ENCODE data around the gene GPC5.
"Not testable (repeated sequence)": the region's sequence is repeated elsewhere in the genome, so short reads cannot be mapped to it uniquely, and the experiment has no call there.

The GPC5 gene

DNA sequence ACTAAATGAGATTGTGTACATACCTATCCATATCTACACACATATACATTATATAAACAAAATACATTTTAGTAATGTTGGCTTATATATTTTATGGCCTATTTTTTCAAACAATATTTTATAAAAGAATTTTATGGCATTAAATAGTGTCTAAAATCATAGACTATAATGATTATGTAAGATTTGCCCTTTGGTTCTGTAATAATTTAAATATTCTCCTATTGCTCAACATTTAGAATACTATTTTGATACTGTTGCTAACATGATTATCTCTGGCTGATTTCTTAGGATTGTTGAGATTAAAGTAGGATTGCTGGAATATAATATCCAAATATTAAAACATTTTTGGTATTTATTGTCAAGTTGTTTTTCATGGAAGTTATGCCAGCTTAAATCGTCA, 1263.0 kb downstream of the GPC5 start:
- no peak for DNase-seq

DNA sequence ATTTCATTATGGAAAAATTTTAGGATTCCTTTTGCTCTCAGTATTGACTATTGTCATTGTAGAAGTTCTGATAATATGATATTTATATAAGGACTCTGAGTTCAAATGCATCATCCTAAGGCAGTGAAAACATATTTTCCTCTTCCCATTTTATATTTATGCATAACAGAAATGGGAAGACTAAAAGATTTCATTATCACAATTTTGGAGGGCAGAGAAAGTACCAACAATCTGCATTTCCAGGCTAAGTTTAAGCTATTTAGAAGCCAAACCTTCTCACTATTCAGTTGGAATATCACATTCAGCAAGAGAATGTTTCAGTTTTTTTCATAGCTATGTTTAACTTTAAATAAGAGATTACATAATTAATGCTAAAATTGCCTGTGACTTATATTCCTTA, 1269.7 kb downstream of the GPC5 start:
- no peak for DNase-seq

DNA sequence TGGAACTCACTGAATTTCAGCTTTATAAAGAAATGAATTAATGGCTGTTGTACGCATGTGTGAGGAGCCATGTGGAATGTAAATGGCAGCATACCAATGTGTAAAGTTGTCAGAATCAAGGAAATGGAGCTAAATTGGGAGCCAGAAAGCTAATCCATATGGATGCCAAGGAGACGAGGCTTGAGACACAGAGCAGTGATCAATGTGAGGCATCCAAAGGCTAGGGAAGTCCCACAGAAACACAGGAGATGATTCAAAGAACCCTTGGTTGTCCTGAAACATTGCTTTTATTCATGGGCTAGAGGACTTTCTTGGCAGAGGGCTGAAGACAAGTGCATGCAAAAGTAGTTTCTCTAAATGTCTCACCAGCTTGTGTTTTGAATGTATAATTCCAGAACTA, 1271.7 kb downstream of the GPC5 start:
- DNase-seq: no peak

DNA sequence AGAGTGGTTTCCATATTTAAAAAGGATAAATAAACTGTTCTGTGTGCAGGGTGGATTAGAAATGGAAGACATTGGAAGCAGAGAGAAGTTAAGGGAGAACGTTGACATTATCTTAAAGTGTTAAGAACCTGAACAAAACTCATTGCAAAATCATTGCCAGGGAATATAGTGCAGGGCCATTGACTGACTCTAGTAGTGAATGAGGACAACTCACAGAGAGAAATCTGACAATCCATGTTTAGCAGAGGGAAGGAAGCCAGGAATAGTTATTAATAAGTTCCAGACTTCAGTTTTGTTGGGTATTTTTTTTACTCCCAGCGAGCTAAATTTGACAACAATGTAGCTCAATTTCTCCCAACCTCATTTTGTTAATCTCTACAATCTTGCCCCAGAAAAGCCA, 1273.4 kb downstream of the GPC5 start:
- DNase-seq: no peak

DNA sequence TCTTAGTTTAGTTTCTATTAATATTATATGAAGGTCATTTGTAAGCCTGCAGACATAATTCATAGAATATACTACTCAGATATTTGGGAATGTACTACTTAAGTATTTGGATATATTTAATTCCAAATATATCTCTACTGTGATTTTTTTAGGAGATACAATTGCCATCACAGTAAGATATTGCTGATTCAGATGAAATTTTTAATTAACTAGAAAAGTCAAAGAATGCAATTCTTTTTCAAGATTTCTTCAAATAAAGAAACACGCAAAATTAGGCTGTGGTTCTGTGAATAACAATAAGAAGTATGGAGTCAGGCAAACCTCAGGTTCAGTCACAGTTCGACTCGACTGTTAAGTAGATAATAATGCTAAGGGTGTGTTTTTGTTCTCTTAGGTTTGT, 1277.8 kb downstream of the GPC5 start:
- DNase-seq: no peak

DNA sequence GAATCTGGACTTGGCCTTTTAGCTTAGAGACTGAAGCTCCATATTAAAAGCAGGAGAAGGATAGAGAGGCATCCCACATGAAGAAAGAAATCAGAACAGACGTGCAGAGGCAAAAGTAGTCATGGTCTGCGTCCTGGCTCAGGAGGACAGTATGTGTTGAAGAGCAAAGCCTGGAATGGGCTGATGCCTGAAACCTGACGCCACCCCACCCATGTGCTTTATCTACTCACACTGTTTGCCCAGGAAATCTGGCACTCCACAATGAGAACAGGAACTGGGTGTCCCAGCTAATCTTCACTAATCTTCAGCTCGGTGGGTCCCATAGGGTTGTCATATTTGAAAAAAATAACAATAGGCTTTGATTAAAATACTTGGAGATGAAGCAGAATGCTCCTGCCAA, 1279.2 kb downstream of the GPC5 start:
- no peak for DNase-seq

DNA sequence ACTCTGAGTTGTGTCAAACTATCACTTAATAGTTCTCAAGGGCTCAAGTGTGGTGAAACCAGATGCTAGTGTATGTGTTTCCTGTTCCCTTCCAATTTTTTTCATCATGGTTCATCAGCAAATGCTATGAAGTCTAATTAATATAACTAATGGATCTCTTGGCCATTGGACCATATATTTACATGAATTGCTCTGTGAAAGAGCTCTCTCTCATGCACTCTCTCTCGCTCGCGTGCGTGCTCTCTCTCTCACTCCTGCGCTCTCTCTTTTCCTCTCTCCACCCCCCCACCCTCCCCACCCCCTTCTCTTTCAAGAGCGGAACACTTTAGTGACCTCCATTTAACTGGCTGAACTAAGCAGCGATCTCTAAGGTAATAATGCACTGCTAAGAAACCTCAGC, 1281.2 kb downstream of the GPC5 start:
- no peak for DNase-seq

DNA sequence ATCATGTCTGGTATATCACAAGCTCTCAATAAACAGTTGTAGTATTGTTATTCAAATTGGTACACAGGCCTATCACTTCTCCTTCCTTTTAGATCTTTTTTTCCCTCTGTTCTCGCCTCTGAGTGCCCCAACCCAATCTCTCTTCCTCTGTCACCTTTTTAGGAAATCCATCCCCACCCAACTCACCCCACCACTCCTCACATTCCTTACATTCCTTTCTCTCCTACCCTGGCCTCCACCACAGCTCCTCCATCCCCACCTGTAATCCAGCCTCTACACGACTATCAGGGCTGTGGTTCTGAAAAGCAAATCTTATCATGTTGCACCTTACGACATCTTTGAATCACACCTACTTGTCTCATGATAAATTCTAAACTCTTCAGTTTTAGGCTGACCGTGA, 1282.8 kb downstream of the GPC5 start:
- DNase-seq: no peak

DNA sequence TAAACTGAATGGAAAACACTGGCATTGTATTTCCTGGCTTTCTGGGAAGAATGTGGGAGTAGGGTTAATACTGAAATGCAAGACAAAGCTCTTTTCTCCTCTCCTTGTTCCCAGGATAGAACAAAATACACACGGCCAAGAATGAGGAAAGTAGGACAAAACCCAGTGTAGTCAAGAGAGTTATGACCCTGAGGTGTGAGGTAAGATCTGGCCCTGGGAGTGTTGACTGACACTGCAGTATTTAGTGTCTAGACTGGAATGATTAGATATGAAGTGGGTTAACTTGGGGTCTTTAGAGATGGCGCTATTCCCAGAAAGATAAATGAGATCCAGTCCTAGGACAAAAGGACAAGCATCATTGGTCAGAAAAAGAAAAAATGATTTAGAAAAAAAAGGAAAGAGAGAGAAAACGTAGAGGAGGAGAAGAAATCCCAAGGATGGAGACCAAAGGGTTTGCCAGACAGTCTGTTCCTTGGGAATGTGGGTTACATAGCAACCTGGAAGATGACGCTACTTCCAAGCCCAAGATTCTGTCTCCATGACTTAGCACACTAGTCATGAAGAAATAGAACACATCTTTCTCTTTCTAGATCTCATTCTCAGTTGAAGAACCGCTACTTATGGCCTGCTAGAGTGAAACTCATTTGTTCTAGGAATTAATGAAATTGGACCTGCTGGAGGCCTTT, 1284.6 kb downstream of the GPC5 start:
- no peak for DNase-seq

DNA sequence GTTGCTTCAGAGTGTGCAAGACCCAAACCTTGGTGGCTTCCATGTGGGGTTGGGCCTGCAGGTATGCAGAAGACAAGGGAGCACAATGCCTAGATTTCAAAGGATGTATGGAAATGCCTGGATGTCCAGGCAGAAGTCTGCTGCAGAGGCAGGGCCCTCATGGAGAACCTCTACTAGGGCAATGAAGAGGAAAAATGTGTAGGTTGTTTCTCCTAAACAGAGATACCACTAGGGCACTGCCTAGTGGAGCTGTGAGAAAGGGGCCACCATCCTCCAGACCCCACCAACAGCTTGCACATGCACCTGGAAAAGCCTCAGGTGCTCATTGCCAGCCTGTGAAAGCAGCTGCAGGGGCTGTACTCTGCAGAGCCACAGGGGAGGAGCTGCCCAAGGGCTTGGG, 1295.6 kb downstream of the GPC5 start:
- DNase-seq: no peak

DNA sequence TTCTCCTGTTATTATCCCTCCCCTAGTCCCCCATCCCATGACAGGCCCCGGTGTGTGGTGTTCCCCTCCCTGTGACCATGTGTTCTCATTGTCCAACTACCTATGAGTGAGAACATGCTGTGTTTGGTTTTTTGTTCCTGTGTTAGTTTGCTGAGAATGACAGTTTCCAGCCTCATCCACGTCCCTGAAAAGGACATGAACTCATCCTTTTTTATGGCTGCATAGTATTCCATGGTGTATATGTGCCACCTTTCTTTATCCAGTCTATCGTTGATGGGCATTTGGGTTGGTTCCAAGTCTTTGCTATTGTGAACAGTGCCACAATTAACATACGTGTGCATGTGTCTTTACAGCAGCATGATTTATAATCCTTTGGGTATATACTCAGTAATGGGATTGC, 1297.4 kb downstream of the GPC5 start:
- not testable (repeated sequence) for DNase-seq

DNA sequence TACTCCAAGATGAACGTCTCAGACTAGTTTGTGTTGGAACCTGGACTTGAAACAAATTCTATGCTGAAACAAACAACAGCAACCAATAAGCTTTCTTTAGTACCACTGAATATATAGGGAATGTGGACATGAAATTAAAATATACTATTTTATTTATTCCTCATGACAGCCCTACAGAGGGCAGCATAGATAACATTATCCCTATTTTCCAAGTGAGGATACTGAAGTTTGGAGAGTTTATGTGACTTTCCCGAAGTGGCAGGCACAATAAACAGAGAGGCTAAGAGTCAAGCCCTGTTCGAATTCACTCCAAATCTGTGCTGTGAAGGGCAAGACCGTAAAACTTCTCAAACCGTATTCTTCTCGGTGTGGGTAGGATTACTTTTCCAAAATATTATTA, 1318.3 kb downstream of the GPC5 start:
- DNase-seq: no peak

DNA sequence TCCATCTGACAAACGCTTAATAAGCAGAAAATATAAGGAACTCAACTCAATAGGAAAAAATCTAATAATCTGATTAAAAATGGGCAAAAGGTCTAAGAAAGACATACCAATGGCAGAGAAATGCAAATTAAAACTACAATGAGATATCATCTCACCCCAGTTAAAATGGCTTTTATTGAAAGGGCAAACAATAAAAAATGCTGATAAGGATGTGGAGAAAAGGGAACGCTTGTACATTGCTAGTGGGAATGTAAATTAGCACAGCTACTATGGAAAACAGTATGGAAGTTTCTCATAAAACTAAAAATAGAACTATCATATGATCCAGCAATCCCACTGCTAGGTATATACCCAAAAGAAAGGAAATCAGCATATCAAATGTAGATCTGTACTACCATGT, 1319.4 kb downstream of the GPC5 start:
- DNase-seq: no peak

DNA sequence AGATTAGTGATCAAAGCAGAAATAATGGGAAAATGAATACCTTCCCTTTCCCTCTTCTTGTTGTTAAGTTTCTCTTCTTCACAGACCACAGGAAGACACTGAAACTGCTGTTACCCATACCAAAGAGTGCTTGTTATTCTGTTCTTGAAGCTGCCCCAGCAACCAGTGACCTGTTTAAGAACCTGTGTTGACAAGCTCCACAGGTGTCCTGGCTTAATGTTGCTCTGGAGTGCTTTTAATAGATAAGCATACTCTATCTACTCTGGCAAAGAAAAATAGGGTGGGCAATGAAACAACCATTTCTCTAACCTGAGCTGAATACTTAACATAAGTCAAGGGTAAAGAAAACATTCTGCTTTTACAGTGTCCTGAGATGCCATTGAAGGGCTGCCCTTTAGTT, 1321.4 kb downstream of the GPC5 start:
- DNase-seq: no peak

DNA sequence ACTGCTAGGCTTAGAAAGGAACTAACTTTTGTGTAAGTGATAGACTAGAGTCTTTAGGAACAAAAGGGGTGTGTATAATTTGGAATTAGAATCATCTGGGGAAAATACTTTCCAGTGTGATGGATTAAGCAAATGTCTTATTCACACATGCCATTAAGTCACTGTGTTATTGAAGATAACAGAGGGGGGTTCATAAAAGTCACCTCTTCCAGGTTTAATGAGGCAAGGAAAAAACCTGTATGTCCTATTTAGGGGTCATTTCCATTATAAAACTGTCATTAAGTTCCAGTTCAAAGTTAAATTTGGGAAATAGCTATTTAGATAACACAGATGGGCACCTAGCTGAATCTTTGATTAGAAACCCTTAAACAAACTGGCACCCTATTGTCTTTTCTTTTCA, 1323.2 kb downstream of the GPC5 start:
- no peak for DNase-seq

DNA sequence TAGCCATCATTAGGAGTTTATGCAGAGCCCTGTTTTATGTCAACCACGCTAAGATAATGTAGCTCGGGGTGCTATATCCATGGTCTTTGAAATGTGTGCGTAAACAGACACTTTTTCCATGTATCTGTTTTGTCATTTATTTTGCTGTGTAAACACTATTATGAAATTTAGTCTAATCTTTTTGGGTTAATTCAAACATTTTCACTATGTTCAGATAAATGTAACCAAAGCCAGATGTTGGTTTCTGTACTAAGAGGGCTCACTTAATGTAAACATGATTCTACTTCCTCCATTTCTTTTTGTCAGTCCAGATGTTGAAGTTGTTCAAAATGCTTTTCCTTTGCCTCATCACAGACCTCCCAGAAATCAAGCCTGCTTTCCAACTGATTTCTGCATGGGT, 1328.7 kb downstream of the GPC5 start:
- DNase-seq: no peak

DNA sequence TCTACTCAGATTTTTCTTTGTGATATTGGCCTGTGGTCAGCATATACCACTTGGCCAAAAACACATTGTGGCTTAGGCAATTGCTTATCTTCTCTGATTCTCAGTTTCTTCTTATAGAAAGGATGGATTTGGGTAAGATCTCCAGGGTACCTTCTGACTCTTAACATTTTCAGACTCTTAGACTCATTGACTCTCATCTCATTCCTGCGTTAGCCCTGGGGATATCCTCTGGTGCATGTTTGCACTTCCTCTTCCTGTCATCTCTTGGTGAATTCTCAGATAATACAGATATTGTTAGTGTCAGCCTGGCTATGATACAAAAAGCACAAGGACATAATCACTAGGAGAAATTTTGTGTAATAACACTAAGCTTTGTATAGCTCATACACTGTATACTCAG, 1335.6 kb downstream of the GPC5 start:
- no peak for DNase-seq

DNA sequence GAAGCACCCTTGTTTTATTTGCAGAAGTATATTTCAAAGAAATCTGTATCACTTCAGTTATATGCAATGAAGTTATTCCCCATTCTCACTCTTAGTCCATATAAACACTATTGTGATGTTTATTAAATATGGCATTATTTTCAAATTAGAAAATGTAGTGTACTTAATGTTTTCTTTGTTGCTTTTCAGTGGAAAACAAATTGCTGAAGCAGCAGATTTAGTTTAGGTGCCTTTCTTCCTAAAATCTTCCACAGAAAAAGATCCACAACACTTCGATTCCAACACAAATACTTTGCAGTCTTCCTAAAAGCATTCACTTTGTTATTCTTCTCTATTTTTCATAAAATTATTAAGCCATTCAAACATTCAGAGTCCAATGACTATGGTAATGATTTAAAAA, 1336.1 kb downstream of the GPC5 start:
- no peak for DNase-seq

DNA sequence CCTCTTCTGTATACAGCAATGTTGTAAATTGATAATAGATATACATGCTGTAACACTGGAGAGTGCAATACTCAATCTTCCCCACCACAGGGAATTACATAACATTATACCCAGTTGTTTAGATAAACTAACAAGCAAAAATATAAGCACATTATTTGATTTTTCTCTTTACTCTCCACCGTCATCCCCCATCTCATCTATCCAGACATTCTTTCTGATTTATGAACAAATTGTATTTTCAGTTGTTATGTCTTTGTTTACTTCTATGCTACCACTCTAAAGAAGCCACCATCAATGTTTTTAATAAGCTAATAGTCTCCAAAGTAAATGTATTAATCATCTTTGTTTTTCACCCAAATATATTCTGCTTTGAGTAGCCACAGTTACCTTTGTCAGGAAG, 1337.5 kb downstream of the GPC5 start:
- DNase-seq: no peak

DNA sequence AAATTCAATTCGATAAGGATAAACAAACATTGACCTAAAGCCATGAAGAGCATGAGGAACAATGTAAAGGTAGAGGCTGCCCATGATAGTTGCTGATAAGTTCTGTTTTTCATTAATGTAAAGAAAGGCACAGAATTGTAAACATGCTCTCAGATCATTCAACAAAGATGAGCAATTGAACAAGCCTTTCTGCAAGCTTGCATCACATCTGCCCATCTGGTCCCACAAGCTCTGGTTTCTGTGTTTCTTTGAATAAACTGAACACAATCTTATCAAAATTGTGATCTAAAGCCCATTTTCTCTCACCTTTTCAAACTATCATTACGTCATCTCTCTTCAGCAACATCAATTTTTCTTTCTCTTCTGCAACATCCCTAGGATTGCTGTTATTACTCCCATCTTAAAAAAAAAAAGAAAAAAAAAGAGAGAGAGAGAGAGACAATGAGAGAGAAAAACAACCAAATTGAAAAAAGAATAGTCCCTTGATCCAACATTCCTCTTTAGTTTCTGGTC, 1340.9 kb downstream of the GPC5 start:
- no peak for DNase-seq

DNA sequence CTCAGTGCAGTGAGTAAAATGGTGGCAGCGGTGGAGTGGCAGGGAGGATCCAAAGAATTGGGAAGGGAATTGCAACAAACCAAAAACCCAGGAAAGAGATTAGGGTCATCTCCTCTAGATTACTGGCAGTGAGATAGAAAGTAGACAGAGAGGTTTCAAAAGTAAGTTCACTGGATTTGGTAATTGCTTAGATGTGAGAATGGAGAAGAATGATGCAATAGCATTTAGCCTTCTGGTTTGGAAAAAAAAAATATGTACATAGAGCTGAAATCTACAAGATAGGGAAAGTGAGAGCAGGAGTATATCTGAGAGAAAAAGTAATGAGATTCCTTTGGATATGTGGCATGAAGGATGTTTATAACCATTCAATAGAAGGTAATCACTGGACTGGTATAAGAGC, 1345.6 kb downstream of the GPC5 start:
- no peak for DNase-seq

DNA sequence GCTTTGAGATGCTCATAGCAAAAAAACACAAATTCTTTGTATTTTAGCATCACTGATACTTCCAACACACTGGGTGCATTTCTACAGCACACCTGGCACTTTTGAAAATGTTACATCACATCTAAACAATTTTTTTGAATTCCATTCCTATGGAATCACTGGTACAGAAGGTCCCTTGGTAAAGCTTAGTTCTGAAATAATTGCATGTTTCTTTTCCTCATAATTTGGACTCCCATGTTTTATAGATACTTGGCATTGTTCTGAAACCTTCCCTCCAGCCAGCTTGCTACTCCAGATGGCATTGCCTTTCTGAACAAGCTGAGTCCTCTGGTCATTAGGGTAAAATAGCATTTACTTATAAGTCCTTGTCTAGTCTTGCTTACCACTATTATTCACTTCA, 1346.8 kb downstream of the GPC5 start:
- no peak for DNase-seq

DNA sequence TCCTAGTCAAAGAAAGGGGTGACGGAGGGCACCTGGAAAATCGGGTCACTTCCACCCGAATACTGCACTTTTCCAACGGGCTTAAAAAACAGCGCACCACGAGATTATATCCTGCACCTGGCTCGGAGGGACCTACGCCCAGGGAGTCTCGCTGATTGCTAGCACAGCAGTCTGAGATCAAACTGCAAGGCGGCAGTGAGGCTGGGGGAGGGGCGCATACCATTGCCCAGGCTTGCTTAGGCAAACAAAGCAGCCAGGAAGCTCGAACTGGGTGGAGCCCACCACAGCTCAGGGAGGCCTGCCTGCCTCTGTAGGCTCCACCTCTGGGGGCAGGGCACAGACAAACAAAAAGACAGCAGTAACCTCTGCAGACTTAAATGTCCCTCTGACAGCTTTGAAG, 1354.3 kb downstream of the GPC5 start:
- not testable (repeated sequence) for DNase-seq

DNA sequence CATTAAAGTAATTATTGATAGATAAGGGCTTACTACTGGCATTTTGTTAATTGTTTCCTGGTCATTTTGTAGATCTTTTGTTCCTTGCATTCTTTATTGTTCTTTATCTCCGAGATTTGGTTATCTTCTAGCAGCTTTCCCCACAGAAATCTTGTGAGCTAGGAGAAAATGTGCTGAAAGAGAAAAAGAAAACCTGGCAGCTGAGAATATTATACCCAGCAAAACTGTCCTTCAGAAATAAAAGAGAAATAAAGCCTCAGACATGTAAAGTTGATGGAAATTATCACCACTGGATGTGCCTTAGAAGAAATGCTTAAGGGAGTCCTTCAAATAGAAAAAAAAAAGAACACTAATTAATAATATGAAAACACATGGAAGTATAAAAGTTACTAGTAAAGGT, 1363.3 kb downstream of the GPC5 start:
- no peak for DNase-seq

DNA sequence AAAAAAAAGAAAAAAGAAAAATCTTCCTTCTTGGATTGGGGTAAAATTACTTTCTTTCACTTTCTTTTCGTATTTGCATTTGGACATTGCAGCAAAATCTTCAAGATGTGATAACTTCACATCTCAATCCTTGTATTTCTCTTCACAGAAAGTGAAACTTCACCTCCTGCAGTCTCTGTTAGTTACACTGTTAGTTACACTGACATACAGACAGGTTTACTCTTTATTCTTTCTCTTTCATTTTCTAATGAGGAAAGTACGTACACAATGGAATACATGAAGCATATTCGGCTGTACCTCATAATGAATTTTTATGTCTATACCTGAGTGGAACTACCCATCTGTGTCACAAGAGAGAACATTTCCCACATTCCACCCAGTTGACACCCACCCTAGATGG, 1369.0 kb downstream of the GPC5 start:
- DNase-seq: no peak
